HG03469 (cell line): ENCODE measurements around the gene MS4A8.
"Not testable (repeated sequence)": the region's sequence is repeated elsewhere in the genome, so short reads cannot be mapped to it uniquely, and the experiment has no call there.

ENCODE experiments used
- ATAC-seq: cut with Tn5 transposase; IDR thresholded peaks from one replicate; pipeline ENCODE4 v1.9.1; 2021; ENCODE audit warnings: mild to moderate bottlenecking, moderate library complexity, moderate number of reproducible peaks; ENCODE audit not compliant: unreplicated experiment

Gene MS4A8, protein sequence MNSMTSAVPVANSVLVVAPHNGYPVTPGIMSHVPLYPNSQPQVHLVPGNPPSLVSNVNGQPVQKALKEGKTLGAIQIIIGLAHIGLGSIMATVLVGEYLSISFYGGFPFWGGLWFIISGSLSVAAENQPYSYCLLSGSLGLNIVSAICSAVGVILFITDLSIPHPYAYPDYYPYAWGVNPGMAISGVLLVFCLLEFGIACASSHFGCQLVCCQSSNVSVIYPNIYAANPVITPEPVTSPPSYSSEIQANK

DNA sequence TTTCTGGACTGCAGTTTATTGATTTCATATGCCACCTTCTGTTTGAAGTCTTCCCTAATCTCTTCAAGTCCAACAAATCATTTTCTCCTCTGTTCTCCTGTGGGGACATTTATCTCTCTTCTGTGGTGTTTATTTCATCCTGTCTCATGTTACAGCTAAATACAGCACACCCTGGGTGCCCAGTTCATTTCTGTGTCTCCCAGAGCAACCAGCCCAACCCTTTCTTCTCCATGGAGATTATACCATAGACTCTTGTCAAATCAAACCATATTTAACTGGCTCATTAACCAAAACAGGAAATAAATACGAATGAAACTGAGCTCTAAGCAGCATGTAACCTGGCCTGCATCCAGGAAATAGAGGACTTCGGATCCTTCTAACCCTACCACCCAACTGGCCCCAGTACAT lies at the start of gene MS4A8:
Gene MS4A8, plus strand, starts transcription at position 329 of the 408 bp plus-strand sequence. CDS start 1,249 bp downstream, outside the sequence.
- no peak for ATAC-seq

DNA sequence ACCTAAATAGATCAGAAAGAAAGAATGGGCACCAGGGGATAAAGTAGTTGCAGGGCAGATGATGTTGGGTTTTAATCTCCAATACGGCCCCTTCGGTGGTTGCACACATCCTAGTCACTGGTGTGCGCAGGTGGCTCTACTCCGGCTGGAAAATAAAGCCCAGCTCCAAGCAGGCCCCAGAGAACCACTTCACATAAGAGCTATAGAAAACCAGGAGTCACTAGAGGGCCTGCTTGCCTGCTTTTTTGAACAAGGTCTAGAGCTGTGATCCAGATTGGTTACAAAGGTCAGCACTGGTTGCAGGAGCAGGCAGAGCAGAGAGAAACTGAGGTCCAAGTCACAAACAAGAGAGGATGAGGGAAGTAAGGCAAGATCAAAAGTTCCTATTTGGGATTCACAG lies 41.5 kb upstream of the MS4A8 start:
- no peak for ATAC-seq

DNA sequence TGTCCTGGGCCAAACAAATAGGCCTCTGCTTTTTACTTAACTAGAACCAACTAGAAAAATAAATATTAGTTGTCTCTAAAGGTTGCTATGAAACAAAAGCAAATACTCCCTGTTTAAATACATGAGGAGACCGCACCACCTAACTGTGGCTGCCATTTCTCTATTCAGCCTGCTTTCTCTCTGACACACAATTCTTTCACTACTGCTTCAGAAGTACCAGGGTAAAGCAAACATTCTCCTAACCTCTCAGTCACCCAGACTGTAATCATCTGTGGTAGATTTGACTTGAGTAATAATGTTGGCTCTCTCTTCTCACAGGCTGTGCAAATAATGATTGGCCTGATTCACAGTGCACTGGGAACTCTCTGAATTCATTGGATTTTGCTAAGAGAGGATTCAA lies 41.0 kb upstream of the MS4A8 start:
- ATAC-seq, result no peak

DNA sequence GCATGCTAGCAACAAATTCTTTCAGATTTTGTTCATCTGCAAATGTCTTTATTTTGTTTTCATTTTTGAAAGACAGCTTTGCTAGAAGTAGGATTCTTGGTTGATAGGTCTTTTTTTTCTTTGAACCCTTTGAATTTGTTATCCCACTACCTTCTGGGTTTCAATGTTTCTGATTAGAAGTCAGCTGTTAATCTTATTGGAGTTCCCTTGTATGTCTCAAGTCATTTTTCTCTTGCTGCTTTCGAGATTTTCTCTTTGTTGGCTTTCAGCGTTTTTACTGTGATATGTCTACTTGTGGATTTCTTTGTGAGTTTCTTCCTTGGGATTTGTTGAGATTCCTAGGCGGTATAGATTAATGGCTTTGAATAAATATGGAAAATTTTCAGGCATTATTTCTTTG lies 27.2 kb upstream of the MS4A8 start:
- ATAC-seq, result no peak

DNA sequence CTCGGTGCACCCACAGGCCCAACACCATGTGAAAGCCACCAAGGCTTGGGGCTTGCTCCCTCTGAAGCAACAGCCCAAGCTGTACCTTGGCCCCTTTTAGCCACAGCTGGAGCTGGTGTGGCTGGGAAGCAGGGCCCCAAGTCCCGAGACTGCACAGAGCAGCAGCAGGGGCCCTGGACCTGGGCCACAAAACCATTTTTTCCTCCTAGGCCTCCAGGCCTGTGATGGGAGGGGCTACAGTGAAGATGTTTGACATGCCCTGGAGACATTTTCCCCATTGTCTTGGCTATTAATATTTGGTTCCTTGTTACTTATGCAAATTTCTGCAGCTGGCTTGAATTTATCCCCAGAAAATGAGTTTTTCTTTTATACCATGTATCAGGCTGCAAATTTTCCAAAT lies 21.2 kb upstream of the MS4A8 start:
- not testable (repeated sequence) for ATAC-seq

DNA sequence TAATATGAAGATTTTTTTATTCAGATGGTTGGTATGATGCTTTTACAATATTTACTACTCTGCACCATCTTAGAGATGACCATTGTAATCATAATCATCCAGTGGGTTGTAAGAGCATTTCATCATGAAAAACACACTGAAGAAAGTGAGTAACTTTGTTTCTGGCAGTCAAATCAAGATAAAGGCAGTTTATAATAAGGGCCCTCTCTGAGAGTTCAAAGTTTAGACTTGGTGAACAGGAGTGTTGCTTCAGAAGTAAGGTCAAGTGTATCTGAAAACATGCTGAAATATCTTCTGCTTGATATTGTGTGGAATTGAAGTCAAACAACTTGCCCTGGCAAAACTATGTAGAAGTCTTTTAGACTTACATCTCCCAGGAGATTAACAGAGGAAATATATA lies 19.5 kb upstream of the MS4A8 start:
- no peak for ATAC-seq

DNA sequence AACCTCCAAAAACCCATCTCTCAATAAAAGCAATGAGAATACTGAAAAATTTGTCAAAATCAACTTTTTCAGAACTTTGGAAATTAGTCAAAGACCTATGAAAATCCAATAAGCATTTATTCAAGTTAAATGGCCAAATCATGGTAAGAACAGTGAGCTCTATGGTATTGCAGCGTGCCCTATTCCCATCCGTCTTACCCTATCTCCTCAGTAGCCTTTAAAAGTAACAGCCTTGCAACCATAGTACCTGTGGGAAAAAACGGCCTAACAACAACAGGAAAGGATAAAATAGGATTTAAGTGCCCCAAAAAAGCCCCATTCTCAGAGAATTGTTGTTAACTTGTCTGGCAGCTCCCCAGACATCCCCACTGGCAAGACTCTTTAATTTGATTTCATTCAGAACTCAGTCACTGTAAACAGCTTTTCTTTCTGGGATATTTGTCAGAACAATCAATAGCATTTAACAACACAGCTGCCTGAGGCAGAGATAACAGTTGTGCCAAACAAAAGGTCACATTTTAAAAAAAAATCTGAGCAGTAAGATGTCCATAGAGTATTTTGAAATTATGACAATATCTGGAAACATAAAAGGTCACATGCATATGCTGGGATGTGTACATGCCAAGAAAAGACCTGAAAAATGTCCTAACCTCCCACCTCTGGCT lies 18.8 kb upstream of the MS4A8 start:
- no peak for ATAC-seq

DNA sequence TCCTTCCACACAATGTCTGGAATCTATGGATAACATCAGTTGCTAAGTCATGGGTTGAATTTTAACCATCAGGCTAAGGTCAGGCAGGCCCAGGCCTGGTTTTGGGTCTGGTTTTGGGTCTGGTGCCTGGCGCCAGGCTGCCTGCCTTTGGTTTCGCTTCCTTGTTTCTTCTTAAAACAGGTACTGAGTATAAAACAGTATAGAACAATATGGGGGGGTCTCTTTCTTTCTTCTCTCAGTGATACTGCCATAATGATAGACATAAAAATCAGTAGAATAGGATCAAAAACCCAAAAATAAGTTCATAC lies 14.9 kb upstream of the MS4A8 start:
- not testable (repeated sequence) for ATAC-seq

DNA sequence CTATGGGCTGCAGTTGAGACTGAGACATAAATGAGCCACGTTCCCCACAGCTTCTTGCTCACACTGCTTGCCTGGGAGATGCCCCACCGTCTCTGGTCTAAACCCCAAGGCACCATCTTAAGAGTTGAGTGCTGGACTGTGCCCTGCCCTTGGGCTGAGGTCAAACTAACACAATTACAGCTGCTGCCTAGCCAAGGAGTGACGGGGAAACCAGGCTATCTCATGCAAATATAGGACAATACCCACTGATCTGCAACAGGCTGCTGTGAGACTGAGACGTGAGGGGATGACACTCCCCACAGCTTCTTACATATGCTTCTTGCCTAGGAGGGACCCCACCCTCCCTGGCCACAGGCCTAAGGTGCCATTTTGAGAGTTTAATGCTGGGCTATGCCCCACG lies 7.8 kb upstream of the MS4A8 start:
- ATAC-seq, result no peak

DNA sequence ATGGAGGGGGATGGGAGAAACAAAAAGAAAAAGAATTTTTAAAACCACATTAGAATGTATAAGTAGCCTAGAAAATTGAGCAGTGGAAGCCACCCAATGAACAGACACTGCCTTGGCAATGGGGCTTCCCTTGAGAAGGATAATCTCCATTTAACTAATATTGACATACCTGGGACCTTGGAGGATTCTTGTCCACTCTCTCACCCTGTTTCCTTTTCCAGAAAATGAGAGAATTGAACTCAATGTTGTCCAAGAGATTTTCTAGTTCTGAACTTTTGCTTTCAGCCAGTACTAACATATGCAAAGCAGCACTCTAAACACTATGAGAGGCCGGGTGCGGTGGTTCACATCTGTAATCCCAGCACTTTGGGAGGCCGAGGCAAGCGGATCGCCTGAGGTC lies 524 bp downstream of the MS4A8 start:
- ATAC-seq, result no peak

DNA sequence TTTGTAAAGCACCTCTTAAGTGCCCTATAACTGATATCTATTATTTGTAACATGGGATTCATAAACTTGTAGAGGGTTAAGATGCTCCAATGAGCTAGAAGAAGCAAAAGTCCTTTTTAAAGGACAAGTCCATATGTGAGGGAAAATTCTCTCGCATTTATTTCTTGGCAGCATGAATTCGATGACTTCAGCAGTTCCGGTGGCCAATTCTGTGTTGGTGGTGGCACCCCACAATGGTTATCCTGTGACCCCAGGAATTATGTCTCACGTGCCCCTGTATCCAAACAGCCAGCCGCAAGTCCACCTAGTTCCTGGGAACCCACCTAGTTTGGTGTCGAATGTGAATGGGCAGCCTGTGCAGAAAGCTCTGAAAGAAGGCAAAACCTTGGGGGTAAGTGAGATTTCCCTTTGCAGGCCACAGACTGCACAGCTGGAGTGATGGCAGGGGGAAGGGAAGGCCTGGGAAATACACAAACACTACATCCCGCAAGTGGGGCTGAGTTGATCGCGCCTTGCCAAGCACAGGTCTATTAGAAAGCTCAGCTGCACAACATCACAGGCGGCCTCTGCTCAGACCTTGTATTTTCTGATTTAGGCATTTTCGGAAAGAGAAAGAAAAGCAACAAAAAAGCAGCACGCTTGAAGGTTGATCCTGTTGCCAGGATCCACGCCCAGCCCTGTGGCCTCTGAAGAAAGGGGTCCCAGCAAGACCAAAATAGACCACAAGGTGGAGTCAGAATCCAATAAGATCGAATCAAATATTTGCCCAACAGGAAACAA lies 1.5 kb downstream of the MS4A8 start:
- no peak for ATAC-seq

DNA sequence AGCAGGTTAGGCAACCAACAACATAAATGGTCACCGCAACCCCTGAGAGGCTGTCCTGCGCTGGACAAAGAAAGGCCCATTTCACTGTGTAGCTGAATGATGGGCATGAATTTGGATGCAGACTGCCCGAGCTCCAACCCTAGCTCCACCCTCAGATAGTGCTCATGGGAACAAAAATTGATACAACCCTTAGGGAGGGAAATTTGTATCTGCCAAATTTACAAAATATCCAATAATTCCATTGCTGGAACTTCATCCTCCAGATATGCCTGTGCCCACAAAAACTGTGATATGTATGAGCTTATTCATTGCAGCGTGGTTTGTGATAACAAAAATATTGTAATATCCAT lies 2.0 kb downstream of the MS4A8 start:
- no peak for ATAC-seq

DNA sequence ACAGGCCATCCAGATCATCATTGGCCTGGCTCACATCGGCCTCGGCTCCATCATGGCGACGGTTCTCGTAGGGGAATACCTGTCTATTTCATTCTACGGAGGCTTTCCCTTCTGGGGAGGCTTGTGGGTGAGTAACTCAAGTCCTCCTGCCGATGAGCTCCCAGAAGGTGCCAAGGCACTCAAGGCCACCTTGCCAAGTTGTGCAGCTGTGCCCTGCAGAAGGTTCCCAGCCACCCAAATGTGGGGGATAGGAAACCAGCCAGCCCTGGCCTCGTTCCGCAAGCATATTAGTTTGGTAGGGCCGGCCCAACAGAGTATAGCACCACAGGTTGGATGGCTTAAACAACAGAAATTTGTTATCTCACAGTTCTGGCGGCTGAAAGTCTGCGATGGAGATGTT lies 4.0 kb downstream of the MS4A8 start:
- ATAC-seq, result no peak

DNA sequence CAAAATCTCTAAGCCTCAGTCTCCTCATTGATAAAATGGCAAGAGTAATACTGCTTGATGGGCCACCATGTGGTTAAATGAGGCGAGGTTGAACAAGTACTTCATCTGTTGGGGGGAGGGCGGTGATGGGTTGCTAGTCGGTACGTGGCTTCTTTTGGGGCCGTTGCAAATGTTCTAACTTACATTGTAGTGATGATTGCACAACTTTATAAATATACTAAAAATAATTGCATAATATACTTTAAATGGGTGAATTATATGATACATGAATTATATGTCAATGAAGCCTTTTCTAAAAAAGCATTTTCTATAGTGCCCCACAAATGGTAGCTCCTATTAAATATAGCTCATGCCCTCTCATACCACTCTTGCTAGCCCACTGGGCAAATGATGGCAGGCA lies 6.5 kb downstream of the MS4A8 start:
- ATAC-seq, result no peak

DNA sequence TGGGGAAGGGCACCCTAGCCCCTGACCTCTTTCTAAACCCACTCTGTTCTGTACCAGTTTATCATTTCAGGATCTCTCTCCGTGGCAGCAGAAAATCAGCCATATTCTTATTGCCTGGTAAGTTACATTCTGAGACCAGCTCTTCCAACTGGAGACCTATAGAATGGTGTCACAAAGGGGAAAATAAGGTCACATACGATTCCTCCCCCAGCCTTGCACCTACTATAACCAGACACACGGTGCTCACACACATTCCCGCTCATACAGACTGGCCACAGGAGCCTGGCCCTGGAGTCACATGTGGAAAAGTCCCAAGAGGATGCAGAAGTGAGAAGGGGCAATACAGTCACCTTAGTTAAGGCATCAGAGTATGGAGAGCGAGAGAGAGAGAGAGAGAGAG lies 7.5 kb downstream of the MS4A8 start:
- ATAC-seq, result no peak

DNA sequence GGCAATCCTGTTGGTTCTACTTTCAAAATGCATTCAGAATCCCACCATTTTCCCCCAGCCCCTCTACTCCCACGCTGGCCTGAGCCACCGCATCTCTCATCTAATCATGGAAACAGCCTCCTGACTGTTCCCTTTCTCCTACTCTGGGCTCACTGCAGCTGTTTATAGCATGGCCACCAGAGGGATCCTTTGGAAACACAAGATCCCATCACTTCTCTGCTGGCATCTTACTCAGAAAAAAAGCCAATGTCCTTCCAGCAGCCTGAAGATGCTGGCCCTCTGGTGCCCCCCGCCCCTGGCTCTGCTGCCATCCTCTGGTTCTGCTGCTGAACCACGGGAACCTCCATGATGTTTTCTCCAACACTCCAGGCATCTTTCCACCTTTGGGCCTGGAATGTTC lies 11.1 kb downstream of the MS4A8 start:
- ATAC-seq, result no peak

DNA sequence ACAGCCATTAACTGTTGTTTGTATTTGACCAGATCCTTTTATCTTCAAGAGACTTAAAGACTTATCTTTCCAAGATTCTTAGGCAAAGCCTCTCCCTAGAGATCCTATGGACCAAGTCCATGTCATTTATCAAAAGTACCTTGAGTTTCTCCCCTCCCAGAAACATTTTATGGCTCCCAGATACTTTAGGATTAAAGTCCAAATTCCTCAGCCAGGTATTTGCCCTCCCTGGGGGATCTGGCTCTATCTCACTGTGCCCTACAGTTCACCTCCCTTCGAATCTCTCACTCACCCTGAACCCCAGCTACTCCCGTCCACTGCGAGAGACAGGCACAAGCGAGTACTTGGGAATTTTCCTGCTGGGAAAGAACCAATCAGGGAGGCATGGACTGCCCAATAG lies 11.9 kb downstream of the MS4A8 start:
- no peak for ATAC-seq

DNA sequence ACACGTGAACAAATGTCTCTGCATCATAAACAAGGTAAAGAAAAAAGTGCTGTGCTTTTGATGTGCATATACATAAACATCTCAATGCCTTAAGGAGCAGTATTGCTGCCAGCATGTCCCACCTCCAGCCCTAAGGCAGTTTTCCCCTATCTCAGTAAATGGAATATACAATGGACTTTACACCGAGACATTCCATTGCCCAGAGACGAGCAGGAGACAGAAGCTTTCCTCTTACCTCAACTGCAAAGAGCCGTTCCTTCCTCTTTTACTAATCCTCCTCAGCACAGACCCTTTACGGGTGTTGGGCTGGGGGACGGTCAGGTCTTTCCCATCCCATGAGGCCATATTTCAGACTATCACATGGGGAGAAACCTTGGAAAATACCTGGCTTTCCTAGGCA lies 14.0 kb downstream of the MS4A8 start:
- not testable (repeated sequence) for ATAC-seq

DNA sequence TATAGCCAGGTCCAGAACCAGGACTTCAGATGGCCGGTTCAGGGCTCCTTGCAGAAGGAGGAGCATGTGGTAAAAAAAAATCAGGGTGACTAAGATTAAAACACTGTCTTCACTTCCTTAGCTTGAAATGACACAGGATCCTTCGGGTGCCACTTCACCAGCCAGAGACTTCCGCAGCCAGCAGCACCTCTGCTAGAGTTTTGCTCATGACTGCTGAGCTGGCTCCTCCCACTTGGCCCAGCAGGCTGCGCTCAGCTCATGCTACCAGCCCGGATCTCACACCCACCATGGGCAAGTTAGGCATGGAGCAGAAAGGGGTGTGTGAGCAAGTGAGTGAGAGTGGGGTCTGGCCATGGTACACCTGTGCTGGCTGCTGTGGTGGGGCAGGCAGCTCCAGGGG lies 18.5 kb downstream of the MS4A8 start:
- ATAC-seq, result no peak

DNA sequence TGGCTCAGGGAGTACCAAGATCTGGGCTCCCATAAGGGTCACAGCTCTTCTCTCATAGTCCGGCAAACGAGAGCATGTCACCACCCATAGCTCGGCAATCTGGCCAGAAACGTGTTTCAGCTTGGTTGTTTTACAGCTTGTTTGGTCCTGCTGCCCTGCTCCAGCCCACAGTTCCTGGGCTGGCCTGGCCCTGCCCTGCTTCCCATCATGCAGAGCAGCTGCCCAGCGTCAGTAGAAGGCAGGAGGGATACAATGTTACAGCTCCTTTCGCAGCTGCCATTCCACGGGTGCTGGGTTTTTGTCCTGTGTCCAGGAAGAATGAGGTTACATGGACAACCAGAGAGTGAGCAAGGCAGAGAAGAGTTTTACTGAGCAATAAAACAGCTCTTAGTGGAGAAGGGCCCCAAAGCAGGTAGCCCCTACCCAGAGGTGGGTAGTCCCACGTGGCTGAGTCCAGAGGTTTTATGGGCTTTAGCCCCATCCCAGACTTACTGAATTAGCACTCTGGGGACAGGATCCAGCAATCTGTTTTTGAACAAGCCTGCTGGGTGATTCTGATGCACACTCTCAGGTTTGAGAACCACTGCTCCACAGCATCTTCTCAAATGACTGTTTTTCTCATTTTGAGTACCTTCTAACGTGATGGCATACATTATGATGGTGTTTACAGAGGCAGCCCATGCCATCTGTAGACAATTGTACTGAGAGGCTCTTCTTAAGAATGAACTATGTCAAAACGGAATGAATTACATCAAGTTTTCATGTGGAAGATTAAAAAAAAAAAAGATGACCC lies 19.3 kb downstream of the MS4A8 start:
- no peak for ATAC-seq

DNA sequence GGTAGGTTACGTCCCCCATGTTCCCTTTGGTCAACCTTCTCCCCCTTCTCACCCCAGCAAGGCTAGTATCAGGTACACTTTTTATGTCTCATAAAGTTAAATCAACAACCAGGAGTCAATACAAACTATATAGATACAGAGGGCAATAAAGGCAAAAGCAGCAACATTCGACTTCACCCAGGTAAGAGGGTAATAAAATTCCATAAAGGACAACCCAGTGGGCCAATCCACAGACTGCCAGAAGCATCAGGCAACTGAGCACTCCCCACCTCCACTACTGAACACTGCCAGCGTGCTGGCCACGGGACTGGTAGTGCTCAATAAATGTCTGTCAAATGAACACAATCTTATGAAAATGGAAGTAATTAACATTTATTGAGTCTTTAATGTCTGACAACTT lies 20.0 kb downstream of the MS4A8 start:
- ATAC-seq, result no peak

DNA sequence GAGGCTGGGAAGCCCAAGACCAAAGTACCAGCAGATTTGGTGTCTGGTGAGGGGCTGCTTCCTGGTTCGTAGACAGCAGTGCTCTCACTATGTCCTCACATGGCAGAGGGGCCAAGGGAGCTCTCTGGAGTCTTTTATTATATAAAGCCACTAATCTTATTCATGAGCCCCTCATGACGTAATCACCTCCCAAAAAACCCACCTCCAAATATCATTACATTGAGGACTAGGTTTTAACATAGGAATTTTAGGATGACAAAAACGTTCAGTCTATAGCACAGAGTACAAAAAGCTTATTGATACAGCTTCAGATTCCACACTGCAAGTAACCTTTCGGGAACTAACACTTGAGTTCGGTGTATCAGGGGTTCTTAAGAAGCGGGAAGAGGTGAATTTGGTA lies 21.0 kb downstream of the MS4A8 start:
- no peak for ATAC-seq
